HepG2 (cell line): ENCODE data around the gene TMEM11.

Experiments used
- FOXK2 ChIP-seq: fragments of 450-650 bp; IDR thresholded peaks from 2 replicates; pipeline ENCODE4 v1.6.1; 2016
- LCORL ChIP-seq, 2 experiments: fragments of 450-650 bp in 1 of 2; sonication (generic) in 1 of 2; formaldehyde crosslinking in 1 of 2; IDR thresholded peaks; 2 replicates each; pipeline versions ENCODE4 v1.5.0 to v1.6.1; 2017 to 2020; ENCODE audit warnings: antibody characterized with exemption in 1 of 2, missing genetic modification reagents in 1 of 2
- POLR2AphosphoS5 ChIP-seq: IDR thresholded peaks from 2 replicates; pipeline ENCODE4 v1.6.1; 2012; ENCODE audit warnings: low read depth, low read length
- SMYD3 ChIP-seq: sonication (generic); formaldehyde crosslinking; IDR thresholded peaks from 2 replicates; pipeline ENCODE4 v1.8.1; 2023; ENCODE audit warnings: mild to moderate bottlenecking, missing genetic modification reagents
- ZBTB14 ChIP-seq: sonication (generic); formaldehyde crosslinking; IDR thresholded peaks from 2 replicates; pipeline ENCODE4 v1.4.0; 2020; ENCODE audit warnings: missing genetic modification reagents
- ZBTB42 ChIP-seq: sonication (generic); formaldehyde crosslinking; IDR thresholded peaks from 2 replicates; pipeline ENCODE4 v1.5.0; 2020; ENCODE audit warnings: mild to moderate bottlenecking, missing genetic modification reagents
- ZNF235 ChIP-seq: sonication (generic); formaldehyde crosslinking; IDR thresholded peaks from 2 replicates; pipeline ENCODE4 v1.8.1; 2023; ENCODE audit warnings: mild to moderate bottlenecking, missing genetic modification reagents, borderline replicate concordance
- ZNF777 ChIP-seq: sonication (generic); formaldehyde crosslinking; IDR thresholded peaks from 2 replicates; pipeline ENCODE4 v1.4.0; 2020; ENCODE audit warnings: missing genetic modification reagents

- TF ChIP-seq LCORL (IDR thresholded peaks at IDR 0.05): no peak
- no peak for TF ChIP-seq LCORL (CRISPR knock-in tag; IDR thresholded peaks at IDR 0.05)
- TF ChIP-seq ZNF777: no peak
- no peak for TF ChIP-seq POLR2AphosphoS5
- no peak for TF ChIP-seq FOXK2
- no peak for TF ChIP-seq ZBTB14 (CRISPR knock-in tag)
- no peak for TF ChIP-seq SMYD3 (CRISPR knock-in tag)
- TF ChIP-seq ZNF235 (CRISPR knock-in tag): no peak
- TF ChIP-seq ZBTB42: no peak
Observed at GRCh38 chr17:21208352-21208751, 5.6 kb downstream of the TMEM11 start.
